Testis (tissue), 3 donors: ENCODE measurements around the gene ALG1L2. TPM values are rescaled to one million over a fixed set of nuclear protein-coding genes. Genes with fewer than 3 reads are reported as not detected.
A peak's percentile ranks its signal among the peaks of the same experiment; 100 is the strongest.
"Not testable (repeated sequence)": the region's sequence is repeated elsewhere in the genome, so short reads cannot be mapped to it uniquely, and the experiment has no call there.

ENCODE experiments used
- DNase-seq: peaks from one replicate; pipeline ENCODE4 v3.0.0-alpha.2; 2019
- H3K27ac ChIP-seq, 2 donors: fragments of 200-600 bp; sonication (generic); one replicate each; pipeline ENCODE4 v1.5.1; 2019
- H3K27me3 ChIP-seq: fragments of 200-600 bp; sonication (generic); one replicate; pipeline ENCODE4 v1.5.1; 2019
- H3K36me3 ChIP-seq: fragments of 200-600 bp; sonication (generic); one replicate; pipeline ENCODE4 v1.5.1; 2017; ENCODE audit warnings: low read depth; ENCODE audit errors: missing control alignments
- H3K4me1 ChIP-seq: fragments of 200-600 bp; sonication (generic); one replicate; pipeline ENCODE4 v1.5.1; 2019
- H3K4me3 ChIP-seq, 2 donors: fragments of 200-600 bp; sonication (generic); one replicate each; pipeline ENCODE4 v1.5.1; 2017 to 2019
- H3K9me3 ChIP-seq: fragments of 200-600 bp; sonication (generic); one replicate; pipeline ENCODE4 v1.5.1; 2017
- POLR2A ChIP-seq: fragments of 450-650 bp; IDR thresholded peaks from one replicate; pipeline ENCODE4 v1.6.1; 2017; ENCODE audit warnings: antibody characterized with exemption, mild to moderate bottlenecking, moderate library complexity
- WGBS, 2 donors: methylation state at CpG; one replicate each; pipeline ENCODE4 v1.1.5; 2018; 5-methylcytosine and 5-hydroxymethylcytosine counted together
- intact Hi-C: fragments of 100-400 bp; cut with DNase I; formaldehyde crosslinking; loops from one replicate; pipeline ENCODE4 v1.15.1; 2023; ENCODE audit warnings: low total_unique reads
- polyA plus RNA-seq: library from polyadenylated mRNA; stranded (reverse); fragments of 350-450 nt; fragmentation: Illumina TruSeq; extraction: RNeasy Lipid Tissue Mini Kit (QIAGEN cat#74804); gene quantifications from one replicate; pipeline ENCODE4 v1.2.3, GENCODE V29; 2014; ENCODE audit warnings: low read depth, low replicate concordance; ENCODE audit not compliant: insufficient read depth
- total RNA-seq, 2 donors: library from RNA; depleted of rRNA; stranded (reverse); fragments of >200 nt; gene quantifications; one replicate each; pipeline ENCODE4 v1.2.3, GENCODE V29; 2016
- TF ChIP-seq, protein P1 (sequence below), 3 experiments: fragments of 450-650 bp in 2 of 3; fragments of 200-600 bp in 1 of 3; sonication (generic) in 1 of 3; IDR thresholded peaks; one replicate each; pipeline ENCODE4 v1.5.1; 2016 to 2019; ENCODE audit warnings: antibody characterized with exemption in 3 of 3, mild to moderate bottlenecking in 2 of 3, moderate library complexity in 1 of 3

The ALG1L2 gene
- total and polyA plus RNA-seq, 3 donors from 2014 or later, result not detected

DNA sequence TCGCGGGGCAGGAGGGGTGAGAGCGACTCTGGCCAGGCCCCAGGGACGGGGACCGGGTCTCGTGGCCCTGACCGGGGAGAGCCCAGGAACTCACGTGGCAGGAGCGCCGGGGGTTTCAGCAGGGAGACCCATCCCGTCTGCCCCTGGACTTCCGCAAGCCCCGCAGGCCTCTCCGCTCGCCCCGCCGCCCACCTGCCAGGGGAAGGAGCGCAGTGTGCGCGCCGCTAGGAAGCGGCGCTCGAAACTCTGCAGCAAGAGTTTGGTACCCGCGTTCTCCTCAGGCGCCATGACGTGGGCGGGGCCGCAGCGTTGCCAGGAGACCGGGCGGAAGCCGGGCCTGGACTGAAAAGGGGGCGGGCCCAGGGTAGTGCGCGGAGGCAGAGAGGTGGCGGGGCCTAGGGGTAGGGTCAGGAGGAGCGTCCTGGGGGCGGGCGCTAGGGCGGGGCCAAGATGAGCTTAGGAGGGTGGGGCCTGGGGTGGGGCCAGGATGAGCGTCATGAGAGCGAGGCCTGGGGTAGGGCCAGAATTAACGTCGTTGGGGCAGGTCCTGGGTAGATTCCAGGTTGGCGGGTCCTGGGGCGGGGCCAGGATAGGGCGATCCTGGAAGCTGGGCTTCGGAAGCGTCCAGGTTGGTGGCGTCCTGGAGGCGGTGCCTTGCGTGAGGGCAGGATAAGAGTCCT is 29.7 kb downstream of the ALG1L2 start:
- DNase-seq, result peak; percentile 99
- Histone ChIP-seq H3K4me1 (no peaks in the 10 kb centered on the region), H3K36me3 (no peaks in the 10 kb centered on the region), H3K27ac (peak overlapping the region; percentile 67 to 93), H3K4me3 (peak overlapping the region; percentile 74 to 75), H3K27me3 (no peaks in the 10 kb centered on the region), H3K9me3 (no peaks in the 10 kb centered on the region)
- TF ChIP-seq POLR2A, result no peak
- TF ChIP-seq, protein P1, sequence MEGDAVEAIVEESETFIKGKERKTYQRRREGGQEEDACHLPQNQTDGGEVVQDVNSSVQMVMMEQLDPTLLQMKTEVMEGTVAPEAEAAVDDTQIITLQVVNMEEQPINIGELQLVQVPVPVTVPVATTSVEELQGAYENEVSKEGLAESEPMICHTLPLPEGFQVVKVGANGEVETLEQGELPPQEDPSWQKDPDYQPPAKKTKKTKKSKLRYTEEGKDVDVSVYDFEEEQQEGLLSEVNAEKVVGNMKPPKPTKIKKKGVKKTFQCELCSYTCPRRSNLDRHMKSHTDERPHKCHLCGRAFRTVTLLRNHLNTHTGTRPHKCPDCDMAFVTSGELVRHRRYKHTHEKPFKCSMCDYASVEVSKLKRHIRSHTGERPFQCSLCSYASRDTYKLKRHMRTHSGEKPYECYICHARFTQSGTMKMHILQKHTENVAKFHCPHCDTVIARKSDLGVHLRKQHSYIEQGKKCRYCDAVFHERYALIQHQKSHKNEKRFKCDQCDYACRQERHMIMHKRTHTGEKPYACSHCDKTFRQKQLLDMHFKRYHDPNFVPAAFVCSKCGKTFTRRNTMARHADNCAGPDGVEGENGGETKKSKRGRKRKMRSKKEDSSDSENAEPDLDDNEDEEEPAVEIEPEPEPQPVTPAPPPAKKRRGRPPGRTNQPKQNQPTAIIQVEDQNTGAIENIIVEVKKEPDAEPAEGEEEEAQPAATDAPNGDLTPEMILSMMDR (IDR thresholded peaks at IDR 0.05), result no peak
- intact Hi-C loops, result no loop called here
- 0 to 2% methylated on average over 7 to 54 of the region's 54 CpGs for WGBS, 2 donors

DNA sequence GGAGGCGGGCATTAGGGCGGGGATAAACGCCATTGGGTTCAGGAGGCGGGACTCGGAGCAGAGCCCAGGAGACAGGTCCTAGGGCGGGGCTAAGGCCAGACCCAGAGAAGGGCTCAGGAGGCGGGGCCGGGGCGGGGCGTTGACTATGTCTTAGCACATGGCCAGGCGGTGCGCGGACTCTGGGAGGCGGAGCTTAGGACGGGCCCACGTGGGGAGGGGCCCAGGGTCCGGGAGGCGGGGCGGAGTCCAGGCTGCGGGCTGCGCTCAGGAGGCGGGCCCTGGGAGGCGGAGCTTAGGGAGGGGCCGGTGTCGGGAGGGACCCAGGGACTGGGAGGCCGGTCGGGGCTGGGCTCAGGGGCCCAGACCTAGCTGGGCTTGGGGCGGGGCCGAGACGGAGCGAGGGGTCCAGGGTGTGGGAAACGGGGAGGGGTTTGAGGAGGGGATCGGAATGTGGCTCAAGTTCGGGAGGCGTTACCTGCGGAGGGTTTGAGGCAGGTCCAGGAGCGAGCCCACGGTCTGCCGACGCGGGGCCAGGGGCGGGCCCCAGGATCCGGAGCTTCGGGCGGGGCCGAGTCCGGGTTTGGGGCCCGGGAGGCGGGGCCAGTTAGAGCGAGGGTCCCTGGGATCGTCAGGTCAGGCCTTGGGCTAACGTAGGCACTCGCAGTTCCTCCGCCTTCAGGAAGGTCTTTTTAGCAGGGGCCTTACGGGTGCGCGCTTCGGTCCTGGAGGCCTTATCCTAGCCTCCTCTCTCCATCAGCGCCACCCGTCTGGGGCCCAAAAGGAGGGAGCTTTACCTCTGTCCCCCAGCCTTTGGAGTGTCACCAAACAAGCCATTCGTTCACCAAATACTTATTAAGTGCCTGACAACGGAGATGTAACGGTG is 30.5 kb downstream of the ALG1L2 start:
- H3K27me3 ChIP-seq, H3K9me3 ChIP-seq, intact Hi-C loops, H3K4me1 ChIP-seq, H3K36me3 ChIP-seq: not testable (repeated sequence)
- peak overlapping the region; percentile 90 to 93 for H3K27ac ChIP-seq
- peak; percentile 100 for DNase-seq
- peak overlapping the region; percentile 74 to 75 for H3K4me3 ChIP-seq
- WGBS, 2 donors, result 2 to 3% methylated on average over 38 to 40 of the region's 63 CpGs
- peak; percentile 36 for TF ChIP-seq POLR2A

DNA sequence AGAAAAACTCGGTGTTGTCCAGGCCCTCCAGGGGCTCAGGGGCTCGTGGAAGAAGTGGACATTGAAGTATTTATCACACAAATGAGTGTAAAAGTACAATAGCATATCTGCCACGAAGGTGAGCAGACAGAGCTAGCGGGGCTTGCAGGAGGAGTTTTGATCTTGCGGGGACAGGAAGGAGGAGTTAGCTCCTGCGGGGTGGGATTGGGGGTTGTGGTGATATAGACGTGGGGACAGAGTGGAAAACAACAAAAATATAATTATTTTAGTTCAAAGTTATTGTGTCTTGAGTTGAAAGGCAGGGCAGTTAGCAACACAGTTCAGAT is 31.1 kb downstream of the ALG1L2 start:
- H3K4me1 ChIP-seq, H3K36me3 ChIP-seq, H3K9me3 ChIP-seq, H3K27me3 ChIP-seq, DNase-seq, intact Hi-C loops: not testable (repeated sequence)
- Histone ChIP-seq H3K4me3 (peak overlapping the region; percentile 74 to 75), H3K27ac (peak overlapping the region; percentile 90 to 93)
- WGBS, 2 donors, result 14 to 30% methylated on average over 7 of the region's 7 CpGs

DNA sequence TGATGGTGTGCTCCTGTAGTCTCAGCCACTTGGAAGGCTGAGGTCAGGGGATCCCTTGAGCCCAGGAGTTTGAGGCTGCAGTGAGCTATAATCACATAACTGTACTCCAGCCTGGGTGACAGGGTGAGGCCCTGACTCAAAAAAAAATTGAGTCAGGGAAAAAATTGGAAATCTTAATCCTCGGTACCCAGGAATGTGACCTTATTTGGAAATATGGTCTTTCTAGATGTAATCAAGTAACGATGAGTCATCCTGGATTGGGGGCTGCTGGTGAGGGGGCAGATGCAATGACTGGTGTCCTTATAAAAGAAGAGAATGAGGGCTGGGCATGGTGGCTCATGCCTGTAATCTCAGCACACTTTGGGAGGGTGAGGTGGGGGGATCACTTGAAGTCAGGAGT is 33.8 kb downstream of the ALG1L2 start:
- H3K36me3 ChIP-seq, H3K27ac ChIP-seq, H3K27me3 ChIP-seq, DNase-seq, intact Hi-C loops, H3K4me3 ChIP-seq, H3K4me1 ChIP-seq, H3K9me3 ChIP-seq: not testable (repeated sequence)
- WGBS, 2 donors, result 69 to 79% methylated on average over 2 of the region's 2 CpGs

DNA sequence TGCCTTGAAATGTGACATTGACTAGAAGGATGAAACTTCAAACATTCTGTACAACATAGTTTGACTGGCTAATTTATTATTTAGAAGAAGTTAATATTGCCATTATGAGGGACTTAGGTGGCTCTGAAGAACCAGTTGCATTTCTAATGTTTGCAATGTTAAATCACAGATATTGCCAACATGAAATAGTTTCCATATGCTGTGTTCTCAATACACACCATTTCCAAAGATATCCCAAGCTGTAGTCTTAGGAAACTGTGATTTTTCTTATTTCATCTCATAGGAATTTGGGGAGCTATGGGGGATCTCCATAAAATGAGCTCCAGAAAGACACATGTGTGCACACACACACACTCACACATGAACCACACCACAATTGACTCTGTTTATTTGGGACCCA is 36.3 kb downstream of the ALG1L2 start:
- Histone ChIP-seq H3K27ac (no peak overlapping the region), H3K4me1 (peaks cover 5% of the 10 kb centered on the region), H3K27me3 (no peaks in the 10 kb centered on the region), H3K4me3 (no peak overlapping the region), H3K9me3 (no peaks in the 10 kb centered on the region), H3K36me3 (no peaks in the 10 kb centered on the region)
- DNase-seq, result no peak
- TF ChIP-seq, protein P1 (IDR thresholded peaks at IDR 0.05), result no peak
- no peak for TF ChIP-seq POLR2A
- intact Hi-C loops, result no loop called here

DNA sequence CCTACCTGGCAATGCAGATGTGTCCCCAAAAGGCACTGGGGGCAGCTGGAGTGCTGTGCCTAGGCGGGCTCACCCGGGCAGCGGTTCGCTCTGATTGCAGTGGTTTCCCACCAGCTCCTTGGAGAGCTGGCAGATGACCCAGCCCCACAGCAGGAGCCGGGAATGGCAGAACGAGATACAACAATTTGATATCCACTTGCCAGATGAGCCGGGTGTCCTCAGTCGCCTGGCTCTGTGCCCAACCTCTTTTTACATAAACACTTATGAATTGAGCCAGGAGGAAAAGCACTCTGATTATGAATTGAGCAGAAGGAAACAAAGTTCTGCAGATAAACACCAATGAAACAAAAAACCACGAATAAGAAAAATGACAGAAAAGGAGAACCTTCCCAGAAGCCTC is 38.2 kb downstream of the ALG1L2 start:
- 19 to 45% methylated on average over 9 of the region's 9 CpGs for WGBS, 2 donors
- intact Hi-C loops, H3K9me3 ChIP-seq, H3K4me3 ChIP-seq, H3K27me3 ChIP-seq, H3K4me1 ChIP-seq, H3K36me3 ChIP-seq: not testable (repeated sequence)
- DNase-seq, result peak; percentile 86
- H3K27ac ChIP-seq, result peak overlapping the region; percentile 56 to 77

DNA sequence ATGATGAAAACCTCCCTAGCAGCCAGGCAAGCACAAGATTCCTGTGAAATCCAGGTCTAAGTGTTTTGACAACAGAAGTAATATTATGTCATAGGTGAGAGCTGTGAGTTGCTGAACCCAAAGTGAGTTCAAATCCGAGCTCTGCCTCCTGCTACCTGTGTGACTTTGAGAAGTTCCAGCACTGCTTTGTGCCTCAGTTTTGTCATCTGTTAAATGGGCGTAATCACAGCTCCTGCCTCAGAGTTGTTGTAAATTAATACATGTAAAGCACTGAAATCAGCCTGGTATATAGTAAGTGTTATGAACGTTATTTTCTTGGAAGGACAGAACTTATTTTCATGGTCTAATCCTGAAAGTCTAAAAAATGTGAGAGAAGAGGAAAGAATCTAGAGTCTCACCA is 38.7 kb downstream of the ALG1L2 start:
- DNase-seq, H3K27ac ChIP-seq, H3K4me3 ChIP-seq, H3K36me3 ChIP-seq, H3K27me3 ChIP-seq, H3K4me1 ChIP-seq, intact Hi-C loops, H3K9me3 ChIP-seq: not testable (repeated sequence)
- WGBS, 2 donors, result 63 to 79% methylated on average over 3 of the region's 3 CpGs

DNA sequence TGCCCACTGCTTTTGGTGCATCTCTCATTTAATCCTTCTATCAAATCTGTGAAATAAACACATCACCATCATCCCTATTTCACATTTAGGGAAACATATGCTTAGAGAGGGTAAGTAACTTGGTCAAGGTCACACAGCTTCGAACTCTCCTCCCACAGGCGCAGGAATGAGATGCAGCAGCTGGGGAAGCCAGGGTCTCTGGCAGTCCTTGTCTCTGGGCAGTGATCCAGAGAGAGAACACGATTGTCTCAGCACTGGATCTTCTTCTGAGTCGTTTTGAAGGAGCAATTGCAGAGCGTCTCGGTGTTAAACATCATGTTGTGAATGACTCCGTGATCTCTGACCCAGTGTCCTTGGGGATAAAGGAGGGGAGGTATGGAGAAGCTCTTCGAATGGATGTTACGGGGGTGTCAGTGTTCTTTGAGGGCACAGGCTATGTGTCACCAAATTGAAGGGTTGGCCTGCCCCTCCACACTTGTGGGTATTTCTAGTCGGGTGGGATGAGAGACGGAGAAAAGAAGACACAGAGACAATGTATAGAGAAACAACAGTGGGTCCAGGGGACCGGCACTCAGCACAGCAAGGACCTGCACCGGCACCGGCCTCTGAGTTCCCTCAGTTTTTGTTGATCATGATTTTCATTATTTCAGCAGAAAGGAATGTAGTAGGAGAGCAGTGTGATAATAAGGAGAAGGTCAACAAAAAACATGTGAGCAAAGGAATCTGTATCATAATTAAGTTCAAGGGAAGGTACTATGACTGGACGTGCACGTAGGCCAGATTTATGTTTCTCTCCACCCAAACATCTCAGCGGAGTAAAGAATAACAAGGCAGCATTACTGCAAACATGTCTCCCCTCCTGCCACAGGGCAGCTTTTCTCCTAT is 41.5 kb downstream of the ALG1L2 start:
- H3K27me3 ChIP-seq, H3K4me1 ChIP-seq, H3K4me3 ChIP-seq, intact Hi-C loops, H3K36me3 ChIP-seq, H3K9me3 ChIP-seq: not testable (repeated sequence)
- WGBS, 2 donors, result 22 to 27% methylated on average over 17 of the region's 17 CpGs
- peak; percentile 77 for DNase-seq
- H3K27ac ChIP-seq, result peak overlapping the region; percentile 59 to 77

DNA sequence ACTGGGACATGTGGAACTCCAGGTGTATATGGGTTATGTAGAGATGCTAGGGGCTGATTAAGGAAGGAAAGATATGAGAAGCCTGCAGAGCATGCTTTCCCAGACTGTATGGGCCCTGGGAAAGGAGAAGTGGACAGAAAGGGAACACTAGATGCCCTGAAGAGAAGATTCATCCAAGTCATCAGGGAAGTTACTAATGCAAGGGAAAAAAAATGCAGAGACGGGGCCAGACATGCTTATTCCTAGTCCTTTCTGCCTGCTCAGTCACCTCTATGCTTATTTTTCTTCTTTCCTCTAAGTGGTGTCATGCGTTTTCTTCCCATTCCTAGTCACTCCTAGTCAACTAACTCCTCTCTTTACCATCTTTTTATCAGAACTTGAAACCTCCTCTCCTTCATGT is 43.8 kb downstream of the ALG1L2 start:
- H3K27ac ChIP-seq, H3K4me1 ChIP-seq, intact Hi-C loops, H3K9me3 ChIP-seq, DNase-seq, H3K36me3 ChIP-seq, H3K27me3 ChIP-seq, H3K4me3 ChIP-seq: not testable (repeated sequence)
- WGBS, 2 donors, result 80 to 82% methylated on average over 2 of the region's 2 CpGs
